SH-SY5Y (cell line): Measurements from ENCODE around the gene HPN.

Experiments used
- GATA2 ChIP-seq: IDR thresholded peaks from 2 replicates; pipeline ENCODE4 v1.6.1; 2011; ENCODE audit warnings: mild to moderate bottlenecking, low read depth, low read length
- GATA3 ChIP-seq: IDR thresholded peaks from 2 replicates; pipeline ENCODE4 v1.6.1; 2011; ENCODE audit warnings: low read depth, mild to moderate bottlenecking, low read length, moderate library complexity

GRCh38 chr19:35066121-35066520, 24.6 kb downstream of the HPN start:
- no peak for TF ChIP-seq GATA2
- no peak for TF ChIP-seq GATA3
